Progenitor cell of endocrine pancreas (in vitro differentiated cells): Measurements from ENCODE around the gene CPM. TPM values are rescaled to one million over a fixed set of nuclear protein-coding genes. Genes with fewer than 3 reads are reported as not detected.

ENCODE experiments used
- DNase-seq: peaks from one replicate; pipeline ENCODE4 v3.0.0; 2021; ENCODE audit warnings: low spot score; ENCODE audit not compliant: unreplicated experiment
- H3K27ac Mint-ChIP-seq: 2 replicates; pipeline ENCODE4 v1.8.0; 2021; ENCODE audit warnings: mild to moderate bottlenecking, moderate library complexity, mixed read lengths
- H3K27me3 Mint-ChIP-seq: 2 replicates; pipeline ENCODE4 v1.8.0; 2021; ENCODE audit warnings: mixed read lengths
- H3K36me3 Mint-ChIP-seq: 2 replicates; pipeline ENCODE4 v1.8.0; 2022; ENCODE audit warnings: mixed read lengths; ENCODE audit not compliant: insufficient read depth
- H3K4me1 Mint-ChIP-seq: 2 replicates; pipeline ENCODE4 v1.8.0; 2021; ENCODE audit warnings: low read depth, mixed read lengths
- H3K4me3 Mint-ChIP-seq: 2 replicates; pipeline ENCODE4 v1.8.0; 2021; ENCODE audit warnings: low read depth, mild to moderate bottlenecking, moderate library complexity, mixed read lengths
- H3K9me3 Mint-ChIP-seq: 2 replicates; pipeline ENCODE4 v1.8.0; 2021; ENCODE audit warnings: low read depth, mixed read lengths
- total RNA-seq: library from RNA; stranded (reverse); gene quantifications from 2 replicates; pipeline ENCODE4 v1.2.1, GENCODE V29; 2021
- TF ChIP-seq, protein P1 (sequence below): fragments of 200-600 bp; sonication (generic); IDR thresholded peaks from one replicate; pipeline ENCODE4 v1.5.0; 2021; ENCODE audit warnings: antibody characterized with exemption, mild to moderate bottlenecking; ENCODE audit not compliant: unreplicated experiment

Gene CPM
- total RNA-seq, 1 donor from 2014 or later: 28.0 TPM

DNA sequence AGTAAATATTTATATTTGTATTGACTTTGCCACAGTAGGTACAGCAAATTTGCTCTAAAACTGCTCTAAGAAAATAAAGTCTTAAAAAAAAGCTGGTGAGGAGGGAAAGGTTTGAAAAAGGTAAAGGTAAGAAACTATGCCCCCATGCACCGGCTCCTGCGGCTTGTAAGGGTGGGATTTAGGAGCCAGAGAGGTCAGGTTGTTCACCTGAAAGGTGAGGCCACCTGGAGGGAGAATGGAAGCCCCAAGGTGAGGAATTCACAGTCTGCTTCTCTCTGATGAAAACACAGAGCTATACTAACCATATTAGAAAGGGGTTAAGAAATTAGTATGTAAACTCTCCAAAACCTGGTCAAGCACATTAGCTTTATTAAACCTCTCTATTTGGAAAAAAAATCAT lies 31.8 kb downstream of the CPM start:
- no peak for DNase-seq
- TF ChIP-seq, protein P1, sequence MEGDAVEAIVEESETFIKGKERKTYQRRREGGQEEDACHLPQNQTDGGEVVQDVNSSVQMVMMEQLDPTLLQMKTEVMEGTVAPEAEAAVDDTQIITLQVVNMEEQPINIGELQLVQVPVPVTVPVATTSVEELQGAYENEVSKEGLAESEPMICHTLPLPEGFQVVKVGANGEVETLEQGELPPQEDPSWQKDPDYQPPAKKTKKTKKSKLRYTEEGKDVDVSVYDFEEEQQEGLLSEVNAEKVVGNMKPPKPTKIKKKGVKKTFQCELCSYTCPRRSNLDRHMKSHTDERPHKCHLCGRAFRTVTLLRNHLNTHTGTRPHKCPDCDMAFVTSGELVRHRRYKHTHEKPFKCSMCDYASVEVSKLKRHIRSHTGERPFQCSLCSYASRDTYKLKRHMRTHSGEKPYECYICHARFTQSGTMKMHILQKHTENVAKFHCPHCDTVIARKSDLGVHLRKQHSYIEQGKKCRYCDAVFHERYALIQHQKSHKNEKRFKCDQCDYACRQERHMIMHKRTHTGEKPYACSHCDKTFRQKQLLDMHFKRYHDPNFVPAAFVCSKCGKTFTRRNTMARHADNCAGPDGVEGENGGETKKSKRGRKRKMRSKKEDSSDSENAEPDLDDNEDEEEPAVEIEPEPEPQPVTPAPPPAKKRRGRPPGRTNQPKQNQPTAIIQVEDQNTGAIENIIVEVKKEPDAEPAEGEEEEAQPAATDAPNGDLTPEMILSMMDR: no peak
- Mint-ChIP-seq H3K4me3 (no peak overlapping the region), H3K9me3 (peaks cover 8% of the 10 kb centered on the region), H3K36me3 (peaks cover 4% of the 10 kb centered on the region), H3K27me3 (no peaks in the 10 kb centered on the region), H3K27ac (no peak overlapping the region), H3K4me1 (peaks cover 19% of the 10 kb centered on the region)

DNA sequence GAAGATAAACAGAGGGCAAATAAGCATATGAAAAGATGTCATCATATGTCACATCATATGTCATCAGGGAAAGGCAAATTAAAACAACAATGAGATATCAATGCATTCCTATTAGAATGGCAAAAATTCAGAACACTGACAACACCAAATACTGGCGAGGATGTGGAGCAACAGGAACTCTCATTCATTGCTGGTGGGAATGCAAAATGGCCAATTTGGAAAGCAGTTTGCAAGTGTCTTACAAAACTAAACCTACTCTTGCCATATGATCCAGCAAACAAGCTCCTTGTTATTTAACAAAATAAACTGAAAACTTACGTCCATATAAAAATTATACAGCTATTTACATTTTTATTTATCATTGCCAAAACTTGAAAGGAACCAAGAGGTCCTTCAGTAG lies 32.7 kb downstream of the CPM start:
- Mint-ChIP-seq H3K9me3 (peaks cover 8% of the 10 kb centered on the region), H3K4me3 (no peak overlapping the region), H3K4me1 (peaks cover 19% of the 10 kb centered on the region), H3K27me3 (no peaks in the 10 kb centered on the region), H3K36me3 (peaks cover 6% of the 10 kb centered on the region), H3K27ac (no peak overlapping the region)
- DNase-seq: no peak
- TF ChIP-seq, protein P1: no peak

DNA sequence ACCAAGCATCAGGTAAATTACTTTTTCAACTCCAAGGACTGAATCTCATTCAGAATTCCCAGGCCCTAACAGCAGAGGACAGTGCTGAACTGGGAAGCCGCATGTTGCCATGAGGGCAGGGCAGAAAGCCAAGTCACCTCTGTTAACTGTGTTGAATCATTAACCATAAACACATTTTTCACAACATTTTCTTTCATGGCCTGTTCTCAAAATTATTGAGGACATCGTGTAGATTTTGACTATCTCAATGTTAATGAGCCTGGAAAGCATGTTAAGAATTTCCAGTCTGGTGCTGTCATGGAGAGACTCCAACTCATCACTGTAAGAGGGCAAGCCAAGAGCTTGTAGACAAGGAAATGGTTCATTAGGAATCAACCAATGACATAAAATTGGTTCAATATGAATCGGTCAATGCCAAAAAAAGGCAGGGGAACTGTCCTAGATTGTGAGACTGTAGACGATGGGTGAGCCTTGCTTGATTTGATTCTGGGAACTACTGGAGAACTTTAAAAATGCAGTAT lies 33.7 kb downstream of the CPM start:
- Mint-ChIP-seq H3K4me3 (no peak overlapping the region), H3K36me3 (peaks cover 8% of the 10 kb centered on the region), H3K27me3 (no peaks in the 10 kb centered on the region), H3K9me3 (peaks cover 8% of the 10 kb centered on the region), H3K27ac (no peak overlapping the region), H3K4me1 (peaks cover 19% of the 10 kb centered on the region)
- no peak for DNase-seq
- TF ChIP-seq, protein P1: peak; percentile 19

DNA sequence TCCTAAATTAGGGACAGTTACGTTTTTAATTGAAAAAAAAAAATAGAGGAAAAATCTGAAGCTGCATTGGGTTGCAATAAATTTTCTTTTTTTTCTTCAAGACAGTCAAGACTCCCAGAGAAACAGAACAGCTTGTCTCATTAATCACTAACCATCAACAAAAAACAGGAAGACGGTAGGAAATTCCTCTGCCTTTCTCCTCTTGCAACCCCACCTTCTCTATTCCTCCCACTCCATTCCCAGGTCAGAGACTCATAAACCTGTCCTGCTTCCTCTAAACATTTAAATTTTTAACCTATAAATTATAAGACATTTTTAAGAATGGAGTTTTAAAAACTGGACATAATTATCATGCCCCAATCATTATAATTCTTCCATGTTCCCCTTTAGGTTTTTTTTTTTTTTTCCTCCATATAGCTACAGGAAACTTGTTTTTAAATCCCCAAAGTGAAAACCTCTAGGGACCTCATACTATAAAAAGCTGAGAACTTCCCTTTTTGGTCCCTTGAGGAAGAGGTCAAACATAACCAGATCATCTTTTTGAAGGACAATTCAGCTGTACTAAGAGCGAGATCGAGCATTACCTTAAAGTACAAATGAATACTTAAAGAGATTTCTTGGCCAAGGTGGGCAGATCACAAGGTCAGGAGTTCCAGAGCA lies 36.0 kb downstream of the CPM start:
- peaks cover 8% of the 10 kb centered on the region for H3K36me3 Mint-ChIP-seq
- H3K27me3 Mint-ChIP-seq: no peaks in the 10 kb centered on the region
- peaks cover 8% of the 10 kb centered on the region for H3K9me3 Mint-ChIP-seq
- TF ChIP-seq, protein P1: no peak
- DNase-seq: no peak
- H3K27ac Mint-ChIP-seq: no peak overlapping the region
- H3K4me3 Mint-ChIP-seq: no peak overlapping the region
- H3K4me1 Mint-ChIP-seq: peaks cover 11% of the 10 kb centered on the region

DNA sequence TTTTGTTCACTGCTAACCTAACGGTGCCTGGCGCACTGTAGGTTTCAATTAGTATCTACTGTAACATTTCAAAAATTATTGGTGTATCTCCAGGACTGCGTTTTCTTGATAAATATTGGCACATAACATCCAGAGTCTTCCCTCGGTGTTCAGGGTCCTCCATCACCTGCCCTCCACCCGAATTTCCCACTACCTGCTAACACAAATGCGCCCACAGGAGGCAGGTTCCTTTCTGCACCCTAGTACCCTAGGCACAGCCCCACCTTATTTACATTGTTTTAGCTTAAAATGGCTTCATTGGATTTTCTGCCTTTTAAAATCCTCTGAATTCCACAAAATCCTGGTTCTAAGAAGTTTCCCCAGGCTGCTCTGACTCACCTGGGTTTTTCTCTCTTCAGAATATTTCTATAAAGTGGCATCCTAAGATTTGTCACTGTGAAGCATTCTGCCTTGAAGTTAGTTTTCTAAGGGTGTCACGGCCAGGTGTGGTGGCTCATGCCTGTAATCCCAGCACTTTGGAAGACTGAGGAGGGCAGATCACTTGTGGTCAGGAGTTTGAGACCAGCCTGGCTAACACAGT lies 38.6 kb downstream of the CPM start:
- Mint-ChIP-seq H3K27ac (no peak overlapping the region), H3K27me3 (no peaks in the 10 kb centered on the region), H3K4me3 (no peak overlapping the region), H3K36me3 (peaks cover 4% of the 10 kb centered on the region), H3K4me1 (peaks cover 3% of the 10 kb centered on the region), H3K9me3 (no peaks in the 10 kb centered on the region)
- TF ChIP-seq, protein P1: no peak
- no peak for DNase-seq
